Measurements from ENCODE around the gene MICAL2. TPM values are rescaled to one million over a fixed set of nuclear protein-coding genes. Genes with fewer than 3 reads are reported as not detected.

Gene MICAL2
- total and polyA plus RNA-seq, 2 donors (not counting 3 experiments of a cell fraction or from before 2014, with no cell fraction given): 67.6 to 200 TPM

- no peak overlapping the region for H3K4me3 ChIP-seq (replicated peaks in 1 of 3; ENCODE audit: insufficient read depth in 1 of 3, low read depth in 1 of 3, low read length in 3 of 3)
- peaks cover 8 to 17% of the 10 kb centered on the region in 2 experiments for H3K36me3 ChIP-seq (ENCODE audit: control insufficient read depth in 2 of 2, extremely low read depth in 1 of 2, insufficient read depth in 2 of 2, low read length in 2 of 2)
- H3K9me3 ChIP-seq (replicated peaks; ENCODE audit: control insufficient read depth, insufficient read depth, low read length): no peaks in the 10 kb centered on the region
- DNase-seq (ENCODE audit: low read depth, low spot score) (no peak), FAIRE-seq (no peak)
- peaks cover 16% of the 10 kb centered on the region for H3K4me1 ChIP-seq (ENCODE audit: control insufficient read depth, extremely low read depth, insufficient read depth, low read length)
- intact Hi-C loops (cut with micrococcal nuclease): no loop called here
- ChIA-PET CTCF (no interaction called here), POLR2A (no interaction called here)
- no peak overlapping the region for H3K4me2 ChIP-seq (ENCODE audit: insufficient read depth, low read length)
- no peak for TF ChIP-seq JUN (IDR thresholded peaks at IDR 0.05; ENCODE audit: borderline replicate concordance, insufficient read depth, insufficient read length, low read depth)
- TF ChIP-seq GATA2 (IDR thresholded peaks at IDR 0.05; ENCODE audit: insufficient read depth, insufficient read length, low read depth, low read length): no peak
- no peak for TF ChIP-seq CTCF (IDR thresholded peaks at IDR 0.05; ENCODE audit: extremely low read depth in 1 of 2, insufficient read depth in 1 of 2, low read depth in 1 of 2, low read length in 2 of 2)
- TF ChIP-seq MAX (IDR thresholded peaks at IDR 0.05; ENCODE audit: insufficient read depth, insufficient read length): no peak
- no peak for TF ChIP-seq MYC (IDR thresholded peaks at IDR 0.05; ENCODE audit: low read depth, low read length)
- H3K9me1 ChIP-seq (replicated peaks; ENCODE audit: control insufficient read depth, extremely low read depth, insufficient read depth, low read length): no peaks in the 10 kb centered on the region
- H3K27ac ChIP-seq (ENCODE audit: insufficient read depth, low read depth, low read length): no peak overlapping the region
- no peak overlapping the region for H3K9ac ChIP-seq (replicated peaks; ENCODE audit: extremely low read depth, insufficient read depth, low read length)
- H4K20me1 ChIP-seq (replicated peaks; ENCODE audit: control insufficient read depth, extremely low read depth, insufficient read depth, low read length): no peaks in the 10 kb centered on the region
- H3K79me2 ChIP-seq (ENCODE audit: control insufficient read depth, insufficient read depth, low read length): no peaks in the 10 kb centered on the region
- no peak overlapping the region for H2AFZ ChIP-seq (ENCODE audit: low read depth, low read length)
- H3K27me3 ChIP-seq (ENCODE audit: control insufficient read depth in 2 of 2, insufficient read depth in 2 of 2, low read length in 2 of 2): no peaks in the 10 kb centered on the region
- no TSS peak for BruUV-seq (replicated peaks)
- dilution Hi-C loops (cut with MboI; ENCODE audit: extremely low pct_ligation_motif_present, low sequenced_read_pairs): no loop called here
These were observed 101.1 kb downstream of the MICAL2 start for GRCh38 chr11:12211331-12212065.

Measured in endothelial cell of umbilical vein (primary cell).